Measurements from ENCODE around the gene PLAU. TPM values are rescaled to one million over a fixed set of nuclear protein-coding genes. Genes with fewer than 3 reads are reported as not detected.

Gene PLAU
- total RNA-seq, 1 experiment from 2014 or later, result 15.0 TPM

DNA sequence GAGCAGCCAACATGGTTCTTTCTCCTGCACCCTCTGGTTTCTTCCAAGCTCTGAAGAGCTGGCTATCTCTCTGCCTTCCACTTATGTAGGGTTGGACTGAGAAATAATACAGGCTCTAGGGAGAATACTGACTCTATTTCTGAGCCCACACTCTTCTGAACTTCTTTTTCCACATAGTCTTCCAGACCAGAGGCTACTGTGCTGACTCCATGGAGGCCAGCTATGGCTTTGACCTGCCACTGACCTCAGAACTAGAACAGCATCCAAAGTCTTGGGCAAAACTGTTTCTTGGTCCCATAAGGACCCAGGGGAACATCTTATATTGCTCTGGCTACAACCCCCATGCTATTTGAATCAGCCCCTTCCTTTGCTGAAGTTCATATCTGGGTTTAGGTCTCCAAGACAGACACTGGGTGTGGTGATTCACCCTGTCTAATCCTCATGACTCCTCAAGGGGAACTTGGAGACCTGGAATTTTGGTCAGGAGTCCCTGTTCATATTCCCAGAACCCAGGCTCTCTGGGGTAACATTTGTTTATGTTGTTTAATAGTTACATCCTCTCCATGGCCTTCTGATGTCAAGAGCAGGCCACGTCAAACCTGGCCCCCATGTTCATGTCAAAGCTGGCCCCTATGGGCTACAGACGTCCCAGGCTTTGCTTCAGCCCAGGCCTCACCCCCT, 12.1 kb upstream of the PLAU start:
- H3K9me3 Mint-ChIP-seq, result 0 out of 2 replicates have a peak, but pooled peaks cover 3% of the 10 kb centered on the region
- no peak overlapping the region for H3K27ac Mint-ChIP-seq
- DNase-seq (ENCODE audit: low spot score) (no peak), ATAC-seq (no peak)
- no peak overlapping the region for H3K4me3 Mint-ChIP-seq
- H3K27me3 Mint-ChIP-seq (ENCODE audit: low read depth), result no peaks in the 10 kb centered on the region
- peaks cover 8% of the 10 kb centered on the region; the same call in 1 of the 2 replicates for H3K4me1 Mint-ChIP-seq
- POLR2A ChIA-PET, result interaction anchor here (0.7 kb wide), 1 partner anchor 99 kb away, joined by 6 read pairs; the partner anchor contains the start of gene VCL
- TF ChIP-seq FOXP1 (CRISPR knock-in tag; IDR thresholded peaks at IDR 0.05; ENCODE audit: borderline replicate concordance) (no peak), ZNF671 (CRISPR knock-in tag; IDR thresholded peaks at IDR 0.05) (no peak), ZNF512 (CRISPR knock-in tag; IDR thresholded peaks at IDR 0.05; ENCODE audit: borderline replicate concordance) (no peak), TEAD4 (CRISPR knock-in tag; IDR thresholded peaks at IDR 0.05) (no peak), CBFB (CRISPR knock-in tag; IDR thresholded peaks at IDR 0.05; ENCODE audit: low read depth) (no peak), ZMAT4 (CRISPR knock-in tag; IDR thresholded peaks at IDR 0.05) (no peak), CREB1 (CRISPR knock-in tag; IDR thresholded peaks at IDR 0.05) (no peak), SMAD3 (CRISPR knock-in tag; IDR thresholded peaks at IDR 0.05; ENCODE audit: borderline replicate concordance) (no peak), PRDM15 (CRISPR knock-in tag; IDR thresholded peaks at IDR 0.05) (no peak), SOX15 (CRISPR knock-in tag; IDR thresholded peaks at IDR 0.05) (no peak)
- TF ChIP-seq, protein P1, sequence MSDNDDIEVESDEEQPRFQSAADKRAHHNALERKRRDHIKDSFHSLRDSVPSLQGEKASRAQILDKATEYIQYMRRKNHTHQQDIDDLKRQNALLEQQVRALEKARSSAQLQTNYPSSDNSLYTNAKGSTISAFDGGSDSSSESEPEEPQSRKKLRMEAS (CRISPR knock-in tag; IDR thresholded peaks at IDR 0.05), result no peak
- H3K36me3 Mint-ChIP-seq, result no peaks in the 10 kb centered on the region
- CTCF ChIA-PET, result interaction anchor here (1.3 to 2.5 kb wide), 3 partner anchors 12 to 42 kb away, joined by 4 to 10 read pairs (median 10); no protein-coding TSS in a partner anchor

DNA sequence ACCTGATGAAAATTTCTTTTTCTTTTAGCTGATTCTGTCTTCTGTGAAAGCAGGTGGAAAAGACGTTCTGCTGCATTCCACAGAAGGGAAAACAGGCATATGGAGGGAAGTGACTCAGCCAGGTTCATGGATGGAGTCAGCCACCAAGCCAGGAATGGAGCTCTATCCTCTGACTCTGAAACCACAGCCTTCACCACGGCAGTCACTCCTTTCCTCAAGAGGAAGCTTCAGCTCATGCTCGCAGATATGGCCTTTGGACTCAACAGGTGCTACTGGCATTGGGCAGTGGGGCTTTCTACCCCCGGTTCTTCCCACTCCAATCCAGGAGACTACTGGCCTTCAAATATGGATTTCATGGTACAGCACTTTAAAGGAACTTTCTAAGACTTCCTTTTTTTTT, 11.5 kb upstream of the PLAU start:
- POLR2A ChIA-PET, result interaction anchor here (0.5 to 0.7 kb wide), 2 partner anchors 98 to 129 kb away, joined by 4 to 6 read pairs; partner anchors contain the start of gene VCL

More for the DNA sequence above, 11.5 kb upstream of the PLAU start:
- ATAC-seq (no peak), DNase-seq (ENCODE audit: low spot score) (no peak)
- no peaks in the 10 kb centered on the region for H3K27me3 Mint-ChIP-seq (ENCODE audit: low read depth)
- no peak overlapping the region for H3K4me3 Mint-ChIP-seq
- CTCF ChIA-PET, result interaction anchor here (1.3 to 2.5 kb wide), 3 partner anchors 13 to 41 kb away, joined by 4 to 10 read pairs (median 10); no protein-coding TSS in a partner anchor
- H3K27ac Mint-ChIP-seq, result no peak overlapping the region
- TF ChIP-seq GTF2I (CRISPR knock-in tag; conservative IDR thresholded peaks at IDR 0.05) (no peak), ERG (CRISPR knock-in tag; IDR thresholded peaks at IDR 0.05) (no peak), ZNF219 (CRISPR knock-in tag; IDR thresholded peaks at IDR 0.05; ENCODE audit: borderline replicate concordance) (no peak), TCF7 (CRISPR knock-in tag; IDR thresholded peaks at IDR 0.05; ENCODE audit: low read depth) (no peak), STAT6 (CRISPR knock-in tag; conservative IDR thresholded peaks at IDR 0.05; ENCODE audit: low read depth) (no peak)
- TF ChIP-seq, protein P2, sequence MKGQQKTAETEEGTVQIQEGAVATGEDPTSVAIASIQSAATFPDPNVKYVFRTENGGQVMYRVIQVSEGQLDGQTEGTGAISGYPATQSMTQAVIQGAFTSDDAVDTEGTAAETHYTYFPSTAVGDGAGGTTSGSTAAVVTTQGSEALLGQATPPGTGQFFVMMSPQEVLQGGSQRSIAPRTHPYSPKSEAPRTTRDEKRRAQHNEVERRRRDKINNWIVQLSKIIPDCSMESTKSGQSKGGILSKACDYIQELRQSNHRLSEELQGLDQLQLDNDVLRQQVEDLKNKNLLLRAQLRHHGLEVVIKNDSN (CRISPR knock-in tag; IDR thresholded peaks at IDR 0.05), result no peak
- H3K36me3 Mint-ChIP-seq, result no peaks in the 10 kb centered on the region
- 0 out of 2 replicates have a peak, but pooled peaks cover 3% of the 10 kb centered on the region for H3K9me3 Mint-ChIP-seq
- H3K4me1 Mint-ChIP-seq, result peaks cover 8% of the 10 kb centered on the region; the same call in 1 of the 2 replicates

Measured in WTC11 (cell line).